ENCODE data around the gene ANXA6. TPM values are rescaled to one million over a fixed set of nuclear protein-coding genes. Genes with fewer than 3 reads are reported as not detected.

The ANXA6 gene
- total RNA-seq, 1 donor from 2014 or later, result 143 TPM

- DNase-seq, result no peak
- Histone ChIP-seq H3K36me3 (peaks cover 28% of the 10 kb centered on the region), H3K27ac (no peak overlapping the region), H3K27me3 (no peaks in the 10 kb centered on the region), H3K4me3 (no peak overlapping the region), H3K4me1 (peaks cover 81% of the 10 kb centered on the region), H3K9me3 (no peaks in the 10 kb centered on the region)
- no peak for TF ChIP-seq CTCF (IDR thresholded peaks at IDR 0.05)
- no peak for ATAC-seq
- intact Hi-C loops (cut with DNase I), result no loop called here
Measured at GRCh38 chr5:151098768-151099121, 58.8 kb downstream of the ANXA6 start.

- intact Hi-C loops (cut with DNase I), result no loop called here
- TF ChIP-seq CTCF (IDR thresholded peaks at IDR 0.05), result no peak
- no peak overlapping the region for H3K27ac ChIP-seq
- H3K4me3 ChIP-seq, result no peak overlapping the region
- ATAC-seq (no peak), DNase-seq (no peak)
- peaks cover 21% of the 10 kb centered on the region for H3K36me3 ChIP-seq
- H3K27me3 ChIP-seq, result no peaks in the 10 kb centered on the region
- H3K9me3 ChIP-seq, result no peaks in the 10 kb centered on the region
- peaks cover 87% of the 10 kb centered on the region for H3K4me1 ChIP-seq
Measured at GRCh38 chr5:151097820-151098767, 59.5 kb downstream of the ANXA6 start.

GRCh38 chr5:151097061-151097460, 60.5 kb downstream of the ANXA6 start:
- no peaks in the 10 kb centered on the region for H3K27me3 ChIP-seq
- TF ChIP-seq CTCF (IDR thresholded peaks at IDR 0.05), result no peak
- H3K4me1 ChIP-seq, result peaks cover 89% of the 10 kb centered on the region
- H3K36me3 ChIP-seq, result peaks cover 11% of the 10 kb centered on the region
- ATAC-seq, result peak; percentile 8
- H3K27ac ChIP-seq, result no peak overlapping the region
- H3K4me3 ChIP-seq, result no peak overlapping the region
- no peaks in the 10 kb centered on the region for H3K9me3 ChIP-seq
- DNase-seq, result no peak
- intact Hi-C loops (cut with DNase I), result no loop called here

GRCh38 chr5:151096001-151096373, 61.6 kb downstream of the ANXA6 start:
- H3K27ac ChIP-seq, result peak overlapping the region; percentile 79
- H3K27me3 ChIP-seq, result no peaks in the 10 kb centered on the region
- intact Hi-C loops (cut with DNase I), result no loop called here
- no peak for DNase-seq
- no peak overlapping the region for H3K4me3 ChIP-seq
- H3K4me1 ChIP-seq, result peaks cover 80% of the 10 kb centered on the region
- H3K36me3 ChIP-seq, result peaks cover under 1% of the 10 kb centered on the region
- H3K9me3 ChIP-seq, result no peaks in the 10 kb centered on the region
- ATAC-seq, result no peak
- TF ChIP-seq CTCF (IDR thresholded peaks at IDR 0.05), result no peak

- ATAC-seq (peak; percentile 19), DNase-seq (no peak)
- intact Hi-C loops (cut with DNase I), result no loop called here
- no peak for TF ChIP-seq CTCF (IDR thresholded peaks at IDR 0.05)
- Histone ChIP-seq H3K27me3 (no peaks in the 10 kb centered on the region), H3K9me3 (no peaks in the 10 kb centered on the region), H3K4me1 (peaks cover 78% of the 10 kb centered on the region), H3K36me3 (no peaks in the 10 kb centered on the region), H3K27ac (peak overlapping the region; percentile 79), H3K4me3 (no peak overlapping the region)
Measured at GRCh38 chr5:151095341-151096000, 62.1 kb downstream of the ANXA6 start.
